Measurements from ENCODE around the gene NPR2.
A peak's percentile ranks its signal among the peaks of the same experiment; 100 is the strongest.

Gene NPR2

GRCh38 chr9:35753466-35753865, 37.9 kb upstream of the NPR2 start:
- no peak overlapping the region for H3K27ac ChIP-seq (ENCODE audit: low read length)
- no peak overlapping the region for H3K9ac ChIP-seq (ENCODE audit: low read length in 2 of 2)
- H3K4me1 ChIP-seq (ENCODE audit: control insufficient read depth, insufficient read depth, low read length) = peaks cover 24% of the 10 kb centered on the region
- H3K9me3 ChIP-seq (ENCODE audit: control insufficient read depth in 2 of 2, low read length in 2 of 2) = no peaks in the 10 kb centered on the region
- H3K4me3 ChIP-seq (ENCODE audit: low read length in 2 of 2) = no peak overlapping the region
- peaks cover 38 to 40% of the 10 kb centered on the region in 2 donors for H3K36me3 ChIP-seq (ENCODE audit: control insufficient read depth in 2 of 2, insufficient read depth in 2 of 2, low read length in 2 of 2)
- no peaks in the 10 kb centered on the region for H3K27me3 ChIP-seq (ENCODE audit: control insufficient read depth in 1 of 2, insufficient read depth in 2 of 2, low read length in 2 of 2)

GRCh38 chr9:35754264-35754663, 37.1 kb upstream of the NPR2 start, which contains the start of gene MSMP:
MSMP (minus strand) TSS chr9:35754276; CDS start chr9:35754129, 147 bp downstream.
- Histone ChIP-seq H3K27ac (ENCODE audit: low read length) (no peak within 1 kb of the TSS), H3K4me3 (ENCODE audit: low read length in 2 of 2) (no peak within 1 kb of the TSS), H3K36me3 (ENCODE audit: control insufficient read depth in 2 of 2, insufficient read depth in 2 of 2, low read length in 2 of 2) (peaks cover 38 to 40% of the 10 kb centered on the region in 2 donors), H3K9me3 (ENCODE audit: control insufficient read depth in 2 of 2, low read length in 2 of 2) (no peaks in the 10 kb centered on the region), H3K4me1 (ENCODE audit: control insufficient read depth, insufficient read depth, low read length) (peaks cover 24% of the 10 kb centered on the region), H3K9ac (ENCODE audit: low read length in 2 of 2) (no peak within 1 kb of the TSS), H3K27me3 (ENCODE audit: control insufficient read depth in 1 of 2, insufficient read depth in 2 of 2, low read length in 2 of 2) (no peaks in the 10 kb centered on the region)

- Histone ChIP-seq H3K4me3 (ENCODE audit: low read length in 2 of 2) (no peak overlapping the region), H3K27ac (ENCODE audit: low read length) (no peak overlapping the region), H3K4me1 (ENCODE audit: control insufficient read depth, insufficient read depth, low read length) (peaks cover 19% of the 10 kb centered on the region), H3K9ac (ENCODE audit: low read length in 2 of 2) (no peak overlapping the region), H3K36me3 (ENCODE audit: control insufficient read depth in 2 of 2, insufficient read depth in 2 of 2, low read length in 2 of 2) (peaks cover 38 to 40% of the 10 kb centered on the region in 2 donors), H3K9me3 (ENCODE audit: control insufficient read depth in 2 of 2, low read length in 2 of 2) (no peaks in the 10 kb centered on the region), H3K27me3 (ENCODE audit: control insufficient read depth in 1 of 2, insufficient read depth in 2 of 2, low read length in 2 of 2) (no peaks in the 10 kb centered on the region)
These were observed 36.3 kb upstream of the NPR2 start for GRCh38 chr9:35755071-35755470.

GRCh38 chr9:35756275-35757225, 34.8 kb upstream of the NPR2 start:
- H3K4me1 ChIP-seq (ENCODE audit: control insufficient read depth, insufficient read depth, low read length) = peaks cover 15% of the 10 kb centered on the region
- peak overlapping the region; percentile 81 to 90 for H3K4me3 ChIP-seq (ENCODE audit: low read length in 2 of 2)
- peak overlapping the region; percentile 91 to 94 for H3K9ac ChIP-seq (ENCODE audit: low read length in 2 of 2)
- no peaks in the 10 kb centered on the region for H3K9me3 ChIP-seq (ENCODE audit: control insufficient read depth in 2 of 2, low read length in 2 of 2)
- H3K36me3 ChIP-seq (ENCODE audit: control insufficient read depth in 2 of 2, insufficient read depth in 2 of 2, low read length in 2 of 2) = peaks cover 30 to 31% of the 10 kb centered on the region in 2 donors
- H3K27me3 ChIP-seq (ENCODE audit: control insufficient read depth in 1 of 2, insufficient read depth in 2 of 2, low read length in 2 of 2) = no peaks in the 10 kb centered on the region
- peak overlapping the region; percentile 86 for H3K27ac ChIP-seq (ENCODE audit: low read length)

- Histone ChIP-seq H3K9ac (ENCODE audit: low read length in 2 of 2) (peak overlapping the region; percentile 91 to 94), H3K4me1 (ENCODE audit: control insufficient read depth, insufficient read depth, low read length) (peaks cover 15% of the 10 kb centered on the region), H3K27ac (ENCODE audit: low read length) (peak overlapping the region; percentile 86), H3K27me3 (ENCODE audit: control insufficient read depth in 1 of 2, insufficient read depth in 2 of 2, low read length in 2 of 2) (no peaks in the 10 kb centered on the region), H3K4me3 (ENCODE audit: low read length in 2 of 2) (peak overlapping the region; percentile 81 to 90), H3K36me3 (ENCODE audit: control insufficient read depth in 2 of 2, insufficient read depth in 2 of 2, low read length in 2 of 2) (peaks cover 22 to 23% of the 10 kb centered on the region in 2 donors), H3K9me3 (ENCODE audit: control insufficient read depth in 2 of 2, low read length in 2 of 2) (no peaks in the 10 kb centered on the region)
These were observed 34.0 kb upstream of the NPR2 start for GRCh38 chr9:35757226-35757891.

GRCh38 chr9:35757892-35758275, 33.5 kb upstream of the NPR2 start:
- Histone ChIP-seq H3K27ac (ENCODE audit: low read length) (peak overlapping the region; percentile 86), H3K4me3 (ENCODE audit: low read length in 2 of 2) (peak overlapping the region; percentile 81 to 90), H3K4me1 (ENCODE audit: control insufficient read depth, insufficient read depth, low read length) (peaks cover 15% of the 10 kb centered on the region), H3K9ac (ENCODE audit: low read length in 2 of 2) (peak overlapping the region; percentile 7 to 94), H3K27me3 (ENCODE audit: control insufficient read depth in 1 of 2, insufficient read depth in 2 of 2, low read length in 2 of 2) (no peaks in the 10 kb centered on the region), H3K36me3 (ENCODE audit: control insufficient read depth in 2 of 2, insufficient read depth in 2 of 2, low read length in 2 of 2) (peaks cover 16 to 17% of the 10 kb centered on the region in 2 donors), H3K9me3 (ENCODE audit: control insufficient read depth in 2 of 2, low read length in 2 of 2) (no peaks in the 10 kb centered on the region)

GRCh38 chr9:35758475-35759050, 32.8 kb upstream of the NPR2 start:
- no peak overlapping the region for H3K4me3 ChIP-seq (ENCODE audit: low read length in 2 of 2)
- H3K27ac ChIP-seq (ENCODE audit: low read length) = no peak overlapping the region

GRCh38 chr9:35759795-35760194, 31.6 kb upstream of the NPR2 start:
- Histone ChIP-seq H3K27me3 (ENCODE audit: control insufficient read depth in 1 of 2, insufficient read depth in 2 of 2, low read length in 2 of 2) (no peaks in the 10 kb centered on the region), H3K4me3 (ENCODE audit: low read length in 2 of 2) (no peak overlapping the region), H3K9ac (ENCODE audit: low read length in 2 of 2) (no peak overlapping the region), H3K9me3 (ENCODE audit: control insufficient read depth in 2 of 2, low read length in 2 of 2) (no peaks in the 10 kb centered on the region), H3K27ac (ENCODE audit: low read length) (no peak overlapping the region), H3K4me1 (ENCODE audit: control insufficient read depth, insufficient read depth, low read length) (peaks cover 15% of the 10 kb centered on the region), H3K36me3 (ENCODE audit: control insufficient read depth in 2 of 2, insufficient read depth in 2 of 2, low read length in 2 of 2) (peaks cover under 1 to 4% of the 10 kb centered on the region in 2 donors)

More at GRCh38 chr9:35758475-35759050, 32.8 kb upstream of the NPR2 start:
- no peaks in the 10 kb centered on the region for H3K27me3 ChIP-seq (ENCODE audit: control insufficient read depth in 1 of 2, insufficient read depth in 2 of 2, low read length in 2 of 2)
- H3K9ac ChIP-seq (ENCODE audit: low read length in 2 of 2) = peak overlapping the region in 1 of 2 donors; percentile 31
- H3K4me1 ChIP-seq (ENCODE audit: control insufficient read depth, insufficient read depth, low read length) = peaks cover 15% of the 10 kb centered on the region
- peaks cover 10 to 11% of the 10 kb centered on the region in 2 donors for H3K36me3 ChIP-seq (ENCODE audit: control insufficient read depth in 2 of 2, insufficient read depth in 2 of 2, low read length in 2 of 2)
- H3K9me3 ChIP-seq (ENCODE audit: control insufficient read depth in 2 of 2, low read length in 2 of 2) = no peaks in the 10 kb centered on the region

- Histone ChIP-seq H3K27me3 (ENCODE audit: control insufficient read depth in 1 of 2, insufficient read depth in 2 of 2, low read length in 2 of 2) (no peaks in the 10 kb centered on the region), H3K36me3 (ENCODE audit: control insufficient read depth in 2 of 2, insufficient read depth in 2 of 2, low read length in 2 of 2) (no peaks in the 10 kb centered on the region), H3K9me3 (ENCODE audit: control insufficient read depth in 2 of 2, low read length in 2 of 2) (no peaks in the 10 kb centered on the region), H3K4me1 (ENCODE audit: control insufficient read depth, insufficient read depth, low read length) (peaks cover 15% of the 10 kb centered on the region), H3K9ac (ENCODE audit: low read length in 2 of 2) (no peak overlapping the region), H3K4me3 (ENCODE audit: low read length in 2 of 2) (no peak overlapping the region), H3K27ac (ENCODE audit: low read length) (no peak overlapping the region)
These were observed 30.7 kb upstream of the NPR2 start for GRCh38 chr9:35760651-35761050.

- Histone ChIP-seq H3K36me3 (ENCODE audit: control insufficient read depth in 2 of 2, insufficient read depth in 2 of 2, low read length in 2 of 2) (no peaks in the 10 kb centered on the region), H3K9me3 (ENCODE audit: control insufficient read depth in 2 of 2, low read length in 2 of 2) (no peaks in the 10 kb centered on the region), H3K9ac (ENCODE audit: low read length in 2 of 2) (no peak overlapping the region), H3K4me3 (ENCODE audit: low read length in 2 of 2) (no peak overlapping the region), H3K4me1 (ENCODE audit: control insufficient read depth, insufficient read depth, low read length) (peaks cover 3% of the 10 kb centered on the region), H3K27me3 (ENCODE audit: control insufficient read depth in 1 of 2, insufficient read depth in 2 of 2, low read length in 2 of 2) (no peaks in the 10 kb centered on the region), H3K27ac (ENCODE audit: low read length) (no peak overlapping the region)
These were observed 28.2 kb upstream of the NPR2 start for GRCh38 chr9:35763181-35763580.

Measured in stomach smooth muscle (tissue), 2 donors.